ENCODE results near the gene CCDC121.
"Not testable (repeated sequence)": the region's sequence is repeated elsewhere in the genome, so short reads cannot be mapped to it uniquely, and the experiment has no call there.

The CCDC121 gene

GRCh38 chr2:27594020-27594703 is 34.6 kb downstream of the CCDC121 start:
- H3K9me3 ChIP-seq (replicated peaks; ENCODE audit: low read length); H3K4me2 ChIP-seq (ENCODE audit: low read length); H3K27me3 ChIP-seq (ENCODE audit: control insufficient read depth, insufficient read depth, low read length); H3K9ac ChIP-seq (ENCODE audit: low read depth, low read length); H3K4me3 ChIP-seq (ENCODE audit: low read length); H3K36me3 ChIP-seq (ENCODE audit: insufficient read depth, low read length): not testable (repeated sequence)
- peaks cover 15% of the 10 kb centered on the region for H3K4me1 ChIP-seq (ENCODE audit: control insufficient read depth, insufficient read depth, low read length)

GRCh38 chr2:27593240-27593639 is 35.6 kb downstream of the CCDC121 start:
- H3K9me3 ChIP-seq (replicated peaks; ENCODE audit: low read length), result no peaks in the 10 kb centered on the region
- no peak overlapping the region for H3K4me3 ChIP-seq (ENCODE audit: low read length)
- H3K4me2 ChIP-seq (ENCODE audit: low read length), result no peak overlapping the region
- no peaks in the 10 kb centered on the region for H3K27me3 ChIP-seq (ENCODE audit: control insufficient read depth, insufficient read depth, low read length)
- peaks cover 2% of the 10 kb centered on the region for H3K36me3 ChIP-seq (ENCODE audit: insufficient read depth, low read length)
- H3K9ac ChIP-seq (ENCODE audit: low read depth, low read length), result no peak overlapping the region
- H3K4me1 ChIP-seq (ENCODE audit: control insufficient read depth, insufficient read depth, low read length), result peaks cover 19% of the 10 kb centered on the region

GRCh38 chr2:27591745-27592144 is 37.1 kb downstream of the CCDC121 start:
- Histone ChIP-seq H3K4me1 (ENCODE audit: control insufficient read depth, insufficient read depth, low read length) (peaks cover 16% of the 10 kb centered on the region), H3K4me2 (ENCODE audit: low read length) (no peak overlapping the region), H3K36me3 (ENCODE audit: insufficient read depth, low read length) (no peaks in the 10 kb centered on the region), H3K4me3 (ENCODE audit: low read length) (no peak overlapping the region), H3K9ac (ENCODE audit: low read depth, low read length) (no peak overlapping the region), H3K27me3 (ENCODE audit: control insufficient read depth, insufficient read depth, low read length) (no peaks in the 10 kb centered on the region), H3K9me3 (replicated peaks; ENCODE audit: low read length) (no peaks in the 10 kb centered on the region)

- Histone ChIP-seq H3K4me2 (ENCODE audit: low read length) (no peak overlapping the region), H3K36me3 (ENCODE audit: insufficient read depth, low read length) (no peaks in the 10 kb centered on the region), H3K27me3 (ENCODE audit: control insufficient read depth, insufficient read depth, low read length) (no peaks in the 10 kb centered on the region), H3K4me1 (ENCODE audit: control insufficient read depth, insufficient read depth, low read length) (peaks cover 22% of the 10 kb centered on the region), H3K9ac (ENCODE audit: low read depth, low read length) (no peak overlapping the region), H3K4me3 (ENCODE audit: low read length) (no peak overlapping the region), H3K9me3 (replicated peaks; ENCODE audit: low read length) (no peaks in the 10 kb centered on the region)
Observed at GRCh38 chr2:27588308-27588707, 40.5 kb downstream of the CCDC121 start.

- Histone ChIP-seq H3K27me3 (ENCODE audit: control insufficient read depth, insufficient read depth, low read length) (no peaks in the 10 kb centered on the region), H3K9me3 (replicated peaks; ENCODE audit: low read length) (no peaks in the 10 kb centered on the region)
Observed at GRCh38 chr2:27587025-27587424, 41.8 kb downstream of the CCDC121 start.

GRCh38 chr2:27584597-27584996 is 44.2 kb downstream of the CCDC121 start:
- peaks cover 2% of the 10 kb centered on the region for H3K9me3 ChIP-seq (replicated peaks; ENCODE audit: low read length)
- peaks cover 29% of the 10 kb centered on the region for H3K4me1 ChIP-seq (ENCODE audit: control insufficient read depth, insufficient read depth, low read length)
- no peaks in the 10 kb centered on the region for H3K27me3 ChIP-seq (ENCODE audit: control insufficient read depth, insufficient read depth, low read length)
- peak overlapping the region; percentile 92 for H3K4me2 ChIP-seq (ENCODE audit: low read length)
- H3K36me3 ChIP-seq (ENCODE audit: insufficient read depth, low read length), result no peaks in the 10 kb centered on the region
- peak overlapping the region; percentile 27 for H3K9ac ChIP-seq (ENCODE audit: low read depth, low read length)
- peak overlapping the region; percentile 74 for H3K4me3 ChIP-seq (ENCODE audit: low read length)

More at GRCh38 chr2:27587025-27587424, 41.8 kb downstream of the CCDC121 start:
- Histone ChIP-seq H3K36me3 (ENCODE audit: insufficient read depth, low read length) (no peaks in the 10 kb centered on the region), H3K4me3 (ENCODE audit: low read length) (no peak overlapping the region), H3K9ac (ENCODE audit: low read depth, low read length) (no peak overlapping the region), H3K4me2 (ENCODE audit: low read length) (no peak overlapping the region), H3K4me1 (ENCODE audit: control insufficient read depth, insufficient read depth, low read length) (peaks cover 29% of the 10 kb centered on the region)

GRCh38 chr2:27583390-27583915 is 45.4 kb downstream of the CCDC121 start:
- Histone ChIP-seq H3K36me3 (ENCODE audit: insufficient read depth, low read length) (no peaks in the 10 kb centered on the region), H3K9me3 (replicated peaks; ENCODE audit: low read length) (peaks cover 5% of the 10 kb centered on the region), H3K4me1 (ENCODE audit: control insufficient read depth, insufficient read depth, low read length) (peaks cover 26% of the 10 kb centered on the region), H3K4me2 (ENCODE audit: low read length) (peak overlapping the region; percentile 92), H3K27me3 (ENCODE audit: control insufficient read depth, insufficient read depth, low read length) (no peaks in the 10 kb centered on the region), H3K4me3 (ENCODE audit: low read length) (peak overlapping the region; percentile 74), H3K9ac (ENCODE audit: low read depth, low read length) (peak overlapping the region; percentile 83)

- H3K9ac ChIP-seq (ENCODE audit: low read depth, low read length), result peak within 1 kb of the TSS; percentile 83
- peaks cover 5% of the 10 kb centered on the region for H3K9me3 ChIP-seq (replicated peaks; ENCODE audit: low read length)
- H3K4me1 ChIP-seq (ENCODE audit: control insufficient read depth, insufficient read depth, low read length), result peaks cover 21% of the 10 kb centered on the region
- no peaks in the 10 kb centered on the region for H3K36me3 ChIP-seq (ENCODE audit: insufficient read depth, low read length)
- peak within 1 kb of the TSS; percentile 74 for H3K4me3 ChIP-seq (ENCODE audit: low read length)
- no peaks in the 10 kb centered on the region for H3K27me3 ChIP-seq (ENCODE audit: control insufficient read depth, insufficient read depth, low read length)
- peak within 1 kb of the TSS; percentile 92 for H3K4me2 ChIP-seq (ENCODE audit: low read length)
Observed at GRCh38 chr2:27582695-27583389, 46.0 kb downstream of the CCDC121 start, which contains the start of gene ZNF512. Gene ZNF512 (plus strand): TSS chr2:27583042. CDS start chr2:27583113, 71 bp downstream.

GRCh38 chr2:27582129-27582694 is 46.6 kb downstream of the CCDC121 start:
- Histone ChIP-seq H3K36me3 (ENCODE audit: insufficient read depth, low read length) (no peaks in the 10 kb centered on the region), H3K9me3 (replicated peaks; ENCODE audit: low read length) (peaks cover 9% of the 10 kb centered on the region), H3K4me2 (ENCODE audit: low read length) (peak overlapping the region; percentile 92), H3K27me3 (ENCODE audit: control insufficient read depth, insufficient read depth, low read length) (no peaks in the 10 kb centered on the region), H3K9ac (ENCODE audit: low read depth, low read length) (peak overlapping the region; percentile 83), H3K4me1 (ENCODE audit: control insufficient read depth, insufficient read depth, low read length) (peaks cover 18% of the 10 kb centered on the region), H3K4me3 (ENCODE audit: low read length) (peak overlapping the region; percentile 74)

- H3K27me3 ChIP-seq (ENCODE audit: control insufficient read depth, insufficient read depth, low read length), result no peaks in the 10 kb centered on the region
- no peak overlapping the region for H3K9ac ChIP-seq (ENCODE audit: low read depth, low read length)
Observed at GRCh38 chr2:27581417-27582128, 47.2 kb downstream of the CCDC121 start.

More at GRCh38 chr2:27581417-27582128, 47.2 kb downstream of the CCDC121 start:
- H3K9me3 ChIP-seq (replicated peaks; ENCODE audit: low read length), result peaks cover 15% of the 10 kb centered on the region
- H3K4me3 ChIP-seq (ENCODE audit: low read length), result no peak overlapping the region
- peaks cover 18% of the 10 kb centered on the region for H3K4me1 ChIP-seq (ENCODE audit: control insufficient read depth, insufficient read depth, low read length)
- no peaks in the 10 kb centered on the region for H3K36me3 ChIP-seq (ENCODE audit: insufficient read depth, low read length)
- H3K4me2 ChIP-seq (ENCODE audit: low read length), result no peak overlapping the region
